Astrocyte of the cerebellum (primary cell): Measurements from ENCODE around the gene MEGF11.

Experiments
- DNase-seq: peaks from one replicate; pipeline ENCODE4 v3.0.0-alpha.2; 2011; ENCODE audit warnings: low read depth
- H3K4me3 ChIP-seq: 2 replicates; pipeline ENCODE4 v1.5.1; 2011; ENCODE audit warnings: mild to moderate bottlenecking, low read depth, low read length, moderate library complexity
- CTCF ChIP-seq: IDR thresholded peaks from 2 replicates; pipeline ENCODE4 v1.5.1; 2012; ENCODE audit warnings: low read length, low read depth, moderate library complexity, mild to moderate bottlenecking; ENCODE audit errors: missing control alignments
- in situ Hi-C: cut with HindIII; loops from 2 replicates; pipeline ENCODE4 v1.10.0; 2017; ENCODE audit warnings: low sequenced_read_pairs

The MEGF11 gene

GRCh38 chr15:66225656-66226274, 27.8 kb downstream of the MEGF11 start:
- H3K4me3 ChIP-seq = no peak overlapping the region
- TF ChIP-seq CTCF = no peak
- DNase-seq = no peak
- in situ Hi-C loops = no loop called here

- DNase-seq = no peak
- no peak for TF ChIP-seq CTCF
- in situ Hi-C loops = no loop called here
- H3K4me3 ChIP-seq = no peak overlapping the region
Observed at GRCh38 chr15:66224946-66225345, 28.6 kb downstream of the MEGF11 start.

GRCh38 chr15:66222273-66223198, 31.0 kb downstream of the MEGF11 start:
- TF ChIP-seq CTCF = no peak
- H3K4me3 ChIP-seq = no peak overlapping the region
- no peak for DNase-seq
- in situ Hi-C loops = no loop called here

GRCh38 chr15:66221126-66221525, 32.4 kb downstream of the MEGF11 start:
- H3K4me3 ChIP-seq = no peak overlapping the region
- in situ Hi-C loops = no loop called here
- TF ChIP-seq CTCF = no peak
- DNase-seq = no peak

GRCh38 chr15:66220601-66221000, 32.9 kb downstream of the MEGF11 start:
- in situ Hi-C loops = no loop called here
- TF ChIP-seq CTCF = no peak
- no peak overlapping the region for H3K4me3 ChIP-seq
- no peak for DNase-seq

GRCh38 chr15:66219339-66219738, 34.2 kb downstream of the MEGF11 start:
- no peak for DNase-seq
- no peak for TF ChIP-seq CTCF
- H3K4me3 ChIP-seq = no peak overlapping the region
- in situ Hi-C loops = no loop called here
